GM21390 (cell line): Measurements from ENCODE around the gene ASF1B.
"Not testable (repeated sequence)": the region's sequence is repeated elsewhere in the genome, so short reads cannot be mapped to it uniquely, and the experiment has no call there.

Experiments used
- ATAC-seq: cut with Tn5 transposase; IDR thresholded peaks from one replicate; pipeline ENCODE4 v1.9.1; 2021; ENCODE audit not compliant: unreplicated experiment

ASF1B gene

GRCh38 chr19:14160017-14160703, 23.8 kb upstream of the ASF1B start:
- ATAC-seq = no peak

GRCh38 chr19:14159059-14159458, 22.7 kb upstream of the ASF1B start:
- no peak for ATAC-seq

GRCh38 chr19:14158276-14159023, 22.1 kb upstream of the ASF1B start:
- ATAC-seq = no peak

- no peak for ATAC-seq
Measured at GRCh38 chr19:14156971-14157717, 20.8 kb upstream of the ASF1B start.

GRCh38 chr19:14156122-14156521, 19.7 kb upstream of the ASF1B start:
- ATAC-seq = no peak

- no peak for ATAC-seq
Measured at GRCh38 chr19:14155371-14155770, 19.0 kb upstream of the ASF1B start.

- no peak for ATAC-seq
Measured at GRCh38 chr19:14152713-14153112, 16.3 kb upstream of the ASF1B start.

GRCh38 chr19:14150770-14151661, 14.6 kb upstream of the ASF1B start:
- ATAC-seq = no peak

GRCh38 chr19:14150041-14150769, 13.8 kb upstream of the ASF1B start:
- ATAC-seq = no peak

GRCh38 chr19:14149509-14149994, 13.2 kb upstream of the ASF1B start:
- ATAC-seq = no peak

GRCh38 chr19:14148751-14149410, 12.5 kb upstream of the ASF1B start:
- ATAC-seq = no peak

- ATAC-seq = no peak
Measured at GRCh38 chr19:14147797-14148605, 11.6 kb upstream of the ASF1B start.

GRCh38 chr19:14146789-14147216, 10.4 kb upstream of the ASF1B start:
- no peak for ATAC-seq

GRCh38 chr19:14146169-14146568, 9.8 kb upstream of the ASF1B start:
- not testable (repeated sequence) for ATAC-seq

GRCh38 chr19:14145381-14145780, 9.0 kb upstream of the ASF1B start:
- ATAC-seq = no peak

- ATAC-seq = no peak
Measured at GRCh38 chr19:14142262-14143190, 6.1 kb upstream of the ASF1B start.

GRCh38 chr19:14141041-14141440, 4.7 kb upstream of the ASF1B start:
- ATAC-seq = no peak

GRCh38 chr19:14139944-14140343, 3.6 kb upstream of the ASF1B start:
- no peak for ATAC-seq
